Forelimb muscle (tissue), 1 donor: ENCODE measurements around the gene ARMC8. TPM values are rescaled to one million over a fixed set of nuclear protein-coding genes. Genes with fewer than 3 reads are reported as not detected.

Experiments used
- DNase-seq: peaks from one replicate; pipeline ENCODE4 v3.0.0-alpha.2; 2013; ENCODE audit warnings: low read depth
- polyA plus RNA-seq: library from polyadenylated mRNA; unstranded; fragments of 120-200 nt; gene quantifications from one replicate; pipeline ENCODE4 v1.2.1, GENCODE V29; 2013; ENCODE audit not compliant: insufficient read length

Gene ARMC8
- polyA plus RNA-seq, 1 donor, result 43.7 TPM

DNA sequence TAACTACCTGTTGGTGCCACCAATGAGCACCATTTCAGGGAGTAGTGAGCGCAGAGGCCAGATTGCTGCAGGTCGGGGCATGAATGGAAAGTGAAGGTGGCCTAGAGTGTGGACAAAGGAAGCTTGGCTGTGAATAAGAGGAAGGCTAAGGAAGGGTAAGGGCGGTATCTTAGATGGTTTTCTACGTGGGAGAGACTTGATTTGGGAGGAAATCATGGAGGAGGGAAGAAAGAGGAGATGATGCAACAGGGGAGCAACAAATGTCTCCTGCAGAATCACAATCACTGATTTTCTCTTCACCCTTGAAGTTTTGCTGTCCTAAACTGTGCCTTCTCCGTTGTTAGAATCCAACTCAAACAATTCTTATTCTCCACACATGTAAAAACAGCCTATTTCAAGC, 120.8 kb downstream of the ARMC8 start:
- no peak for DNase-seq

DNA sequence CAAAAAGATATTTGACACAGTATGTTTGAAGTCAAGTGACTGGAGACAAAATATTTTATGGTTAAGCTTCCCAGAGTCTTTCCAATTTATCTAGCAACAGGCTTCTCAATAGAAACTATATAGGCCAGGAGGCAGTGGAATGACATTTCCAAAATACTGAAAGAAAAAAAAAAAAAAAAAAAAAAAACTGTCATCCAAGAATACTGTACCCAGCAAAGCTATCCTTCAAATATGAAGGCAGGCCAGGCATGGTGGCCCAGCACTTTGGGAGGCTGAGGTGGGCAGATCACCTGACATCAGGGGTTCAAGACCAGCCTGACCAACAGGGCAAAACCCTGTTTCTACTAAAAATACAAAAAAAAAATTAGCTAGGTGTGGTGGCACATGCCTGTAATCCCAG, 121.7 kb downstream of the ARMC8 start:
- no peak for DNase-seq

DNA sequence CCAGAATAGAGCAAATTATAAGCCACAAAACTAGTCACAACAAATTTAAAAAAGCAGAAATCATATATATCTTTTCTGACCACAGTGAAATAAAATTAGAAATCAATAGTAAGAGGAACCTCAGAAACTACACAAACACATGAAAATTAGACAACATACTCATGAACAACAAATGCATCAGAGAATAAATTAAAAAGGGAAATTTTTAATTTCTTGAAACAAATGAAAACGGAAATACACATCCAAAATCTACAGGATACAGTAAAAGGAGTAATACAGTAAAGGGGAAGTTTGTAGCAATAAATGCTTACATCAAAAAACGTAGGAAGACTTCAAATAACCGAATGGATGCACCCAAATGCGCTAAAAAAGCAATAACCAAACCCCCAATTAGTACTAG, 123.4 kb downstream of the ARMC8 start:
- no peak for DNase-seq

DNA sequence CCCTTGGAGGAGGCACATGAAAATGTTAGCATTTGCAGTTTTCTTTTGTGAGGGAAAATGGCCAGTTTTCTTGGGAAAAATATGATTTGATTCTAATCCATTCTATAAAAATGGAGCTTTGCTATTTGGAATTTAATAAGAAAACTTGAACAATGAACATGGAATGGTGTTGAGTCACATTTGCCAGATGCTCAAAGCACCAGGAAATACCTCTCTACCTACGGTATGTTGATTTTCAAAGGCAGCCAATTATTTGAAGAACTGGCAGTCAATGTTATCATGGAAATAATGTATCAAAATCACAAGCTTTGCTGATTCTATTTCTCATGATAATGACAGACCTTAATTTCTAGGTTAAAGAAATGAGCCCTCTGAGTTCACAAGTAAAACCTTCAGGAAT, 127.7 kb downstream of the ARMC8 start:
- DNase-seq, result no peak

DNA sequence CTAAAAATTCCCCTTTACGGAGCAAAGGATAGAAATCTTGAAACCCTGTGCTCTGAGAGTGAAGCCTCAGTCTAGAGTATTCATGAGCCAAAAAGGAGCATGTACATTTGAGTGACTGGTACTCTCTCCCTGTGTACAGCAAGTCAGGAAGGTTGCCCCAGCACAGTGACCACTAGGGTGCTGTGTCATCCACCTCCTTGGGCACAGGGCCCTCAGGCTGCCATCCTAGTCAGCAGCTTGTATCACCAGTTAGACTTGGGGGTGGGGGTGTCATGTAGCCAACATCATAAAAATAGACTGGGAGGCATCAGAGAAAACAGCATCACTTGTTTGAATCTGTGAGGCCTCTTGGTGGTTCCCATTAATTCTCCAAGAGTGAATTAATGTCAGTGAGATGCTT, 130.6 kb downstream of the ARMC8 start:
- no peak for DNase-seq

DNA sequence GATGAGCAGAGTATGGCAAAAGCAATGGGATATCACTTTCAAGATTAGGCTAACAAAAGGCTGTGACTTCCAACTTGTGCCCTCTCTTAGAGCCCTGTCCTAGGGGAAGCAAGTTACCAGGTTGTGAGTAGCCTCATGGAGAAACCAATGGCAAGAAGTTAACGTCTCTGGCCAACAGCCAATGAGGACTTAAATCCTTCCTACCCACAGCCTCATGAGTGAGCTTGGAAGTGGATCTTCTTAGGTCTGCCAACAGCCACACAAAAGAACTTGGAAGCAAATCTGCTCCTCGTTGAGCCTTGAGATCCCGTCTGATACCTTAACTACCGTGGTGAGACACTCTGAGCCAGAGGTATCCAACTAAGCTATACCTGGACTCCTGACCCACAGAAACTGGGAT, 136.9 kb downstream of the ARMC8 start:
- DNase-seq, result no peak

DNA sequence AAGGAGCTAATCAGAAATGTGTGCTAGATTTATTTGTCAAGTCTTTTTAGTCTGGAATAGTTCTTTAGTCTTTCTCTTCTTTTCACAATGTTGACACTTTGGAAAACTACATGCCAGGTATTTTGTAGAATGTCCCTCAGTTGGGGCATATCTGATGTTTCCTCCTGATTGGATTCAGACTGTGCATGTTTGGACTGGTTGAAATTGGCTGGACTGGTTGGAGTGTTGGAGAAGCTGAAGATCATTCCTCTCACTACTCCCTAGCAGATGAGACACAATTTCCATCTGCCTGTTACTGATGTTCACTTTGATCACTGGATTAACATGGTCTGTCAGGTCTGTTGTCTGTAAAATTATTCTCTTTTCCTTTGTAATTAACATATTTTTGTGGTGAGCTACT, 138.9 kb downstream of the ARMC8 start:
- no peak for DNase-seq

DNA sequence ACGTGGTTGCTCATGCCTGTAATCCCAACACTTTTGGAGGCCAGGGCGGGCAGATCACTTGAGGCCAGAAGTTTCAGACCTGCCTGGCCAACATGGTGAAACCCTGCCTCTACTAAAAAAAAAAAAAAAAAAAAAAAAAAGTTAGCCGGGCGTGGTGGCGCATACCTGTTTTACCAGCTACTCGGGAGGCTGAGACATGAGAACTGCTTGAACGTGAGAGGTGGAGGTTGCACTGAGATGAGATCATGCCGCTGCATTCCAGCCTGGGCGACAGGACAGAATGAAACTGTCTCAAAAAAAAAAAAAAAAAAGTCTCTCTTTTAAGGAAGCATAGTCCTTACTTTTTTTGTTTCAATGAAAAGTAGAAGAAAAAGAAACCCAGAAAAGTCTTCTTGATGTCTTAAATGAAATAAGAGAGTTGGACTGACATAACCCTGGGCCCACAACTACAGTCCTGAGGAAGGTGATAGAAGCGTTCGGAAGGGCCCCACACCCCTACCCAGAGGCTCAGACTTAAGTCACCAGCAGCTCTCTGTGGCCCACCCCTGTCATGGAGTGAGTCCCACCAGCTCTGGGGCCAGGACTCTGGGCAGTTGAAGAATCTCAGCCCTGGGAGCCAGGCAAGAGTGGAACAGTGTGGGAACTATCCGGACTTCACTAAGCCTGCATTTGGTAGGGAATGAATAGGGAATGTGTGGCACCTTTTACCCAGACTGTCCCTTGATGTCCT, 139.9 kb downstream of the ARMC8 start:
- no peak for DNase-seq

DNA sequence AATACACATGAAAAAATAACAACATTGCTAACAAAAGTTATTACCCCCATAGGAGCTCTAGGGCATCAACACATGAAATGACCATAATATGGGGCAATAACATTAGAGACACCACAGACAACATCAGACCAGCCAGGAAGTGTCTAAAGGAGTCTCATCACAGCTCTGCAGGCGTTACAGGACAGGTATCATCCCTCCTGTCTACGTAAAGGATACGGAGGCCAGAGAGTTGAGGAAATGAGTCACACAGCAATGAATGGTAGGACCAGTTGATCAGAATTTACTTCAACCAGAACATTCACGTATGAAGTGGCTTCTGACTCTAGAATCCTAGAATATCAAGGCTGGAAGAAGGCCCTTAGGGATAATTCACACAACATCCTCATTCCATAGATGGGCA, 140.7 kb downstream of the ARMC8 start:
- DNase-seq, result no peak

DNA sequence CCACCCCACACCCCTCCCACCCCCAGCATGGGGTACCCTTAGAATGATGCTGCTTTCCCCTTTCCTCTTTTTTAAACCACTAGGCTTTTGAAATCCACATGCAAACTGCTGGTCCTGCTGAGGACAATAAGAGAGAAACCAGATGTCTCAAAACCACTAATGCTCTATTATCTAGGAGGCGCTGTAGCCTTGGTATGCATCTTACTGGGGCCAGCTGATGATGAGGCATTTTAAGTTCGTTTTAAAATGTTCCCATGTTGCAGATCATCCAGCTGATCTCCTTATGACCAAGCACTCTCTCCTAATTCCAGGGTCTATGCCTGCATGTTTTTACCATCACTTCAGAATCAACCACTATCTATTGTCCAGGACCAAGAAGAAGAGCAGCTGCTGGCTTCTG, 141.2 kb downstream of the ARMC8 start:
- no peak for DNase-seq

DNA sequence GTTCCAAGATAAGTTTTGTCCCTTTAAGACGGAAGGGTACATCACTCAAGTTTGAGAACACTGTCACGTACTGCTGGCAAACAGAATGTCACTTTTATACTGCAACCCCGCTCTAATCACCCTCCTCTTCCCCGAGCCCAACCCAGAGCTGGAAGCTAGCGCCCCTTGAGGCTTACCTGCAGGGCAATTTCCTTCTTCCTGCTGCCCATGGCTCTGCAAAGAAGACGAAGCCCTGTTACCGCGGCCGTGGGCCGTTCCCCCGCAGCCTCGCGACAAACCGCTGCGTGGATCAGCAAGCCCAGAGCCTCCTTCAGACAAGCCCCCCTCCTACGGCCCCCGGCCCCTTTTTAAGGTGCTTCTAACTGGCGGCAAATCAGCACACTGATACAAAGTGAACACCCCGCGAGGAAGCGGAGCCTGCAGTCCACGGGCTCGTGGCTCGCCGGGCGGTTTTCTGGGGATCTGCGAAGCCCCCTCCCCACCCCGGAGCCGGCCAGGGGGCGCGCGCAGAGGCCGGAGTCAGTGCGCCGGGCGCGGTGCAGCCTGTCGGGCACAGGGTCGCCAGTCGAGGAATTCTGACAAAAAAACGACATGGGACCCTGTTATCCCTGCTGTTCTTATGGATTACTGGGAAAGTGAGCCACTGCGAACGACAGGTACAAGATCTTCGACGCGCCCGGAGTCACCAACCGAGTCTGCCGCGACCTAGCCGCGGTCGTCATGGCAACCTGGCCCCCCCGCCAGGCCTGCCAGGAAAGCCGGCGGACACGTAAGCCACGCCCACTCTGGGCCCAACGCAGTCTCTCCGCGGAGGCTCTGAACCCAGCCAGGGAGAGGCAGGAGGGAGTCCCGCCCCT, 142.3 kb downstream of the ARMC8 start, which contains the start of gene NME9:
Gene NME9 (minus strand): TSS at position 725 of the 857 bp plus-strand sequence. CDS start 516 bp downstream, at position 209.
- DNase-seq, result no peak

DNA sequence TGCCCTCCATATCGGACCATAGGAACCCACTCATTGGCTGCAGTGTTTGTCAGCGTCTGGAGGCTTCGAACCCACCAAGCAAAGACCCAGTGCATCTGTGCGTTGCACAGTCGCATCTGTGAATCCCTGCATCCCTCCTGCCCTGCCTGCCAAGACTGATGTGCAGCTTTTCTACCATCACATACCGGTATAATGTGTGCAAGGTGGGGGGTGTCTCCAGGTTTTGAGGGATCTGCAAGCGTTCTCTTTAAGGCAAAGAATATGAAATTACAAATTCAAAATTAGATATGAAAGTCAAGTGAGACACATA, 142.8 kb downstream of the ARMC8 start:
- DNase-seq, result no peak

DNA sequence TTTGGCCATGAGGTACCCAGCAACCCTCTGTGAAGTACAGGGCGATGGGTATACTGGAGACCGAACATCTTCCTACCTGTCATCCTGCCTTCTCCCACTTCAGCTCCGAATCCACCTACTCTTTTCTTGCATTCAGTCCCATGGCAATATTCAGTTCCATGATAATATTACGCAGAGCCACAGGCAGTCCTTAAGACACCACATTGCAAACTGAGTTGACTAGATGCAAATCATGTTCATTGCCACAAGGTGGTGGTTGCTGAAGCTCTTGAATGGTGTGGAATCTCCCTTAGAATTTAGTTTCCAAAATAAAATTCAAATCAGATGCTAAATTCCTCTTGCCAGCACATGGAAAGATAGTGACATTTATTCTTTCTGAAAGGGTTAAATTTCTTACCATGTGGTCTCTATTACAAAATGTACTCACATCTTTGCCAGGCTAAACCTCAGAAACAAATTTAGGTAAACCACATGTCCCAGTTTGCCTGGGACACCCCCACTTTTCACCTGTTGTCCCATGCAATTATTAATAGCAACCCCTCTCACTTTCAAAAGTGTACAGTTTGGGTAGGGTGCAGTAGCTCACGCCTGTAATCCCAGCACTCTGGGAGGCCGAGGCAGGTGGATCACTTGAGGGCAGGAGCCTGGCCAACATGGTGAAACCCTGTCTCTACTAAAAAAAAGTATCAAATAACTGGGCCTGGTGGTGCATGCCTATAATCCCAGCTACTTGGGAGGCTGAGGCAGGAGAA, 144.2 kb downstream of the ARMC8 start:
- no peak for DNase-seq

DNA sequence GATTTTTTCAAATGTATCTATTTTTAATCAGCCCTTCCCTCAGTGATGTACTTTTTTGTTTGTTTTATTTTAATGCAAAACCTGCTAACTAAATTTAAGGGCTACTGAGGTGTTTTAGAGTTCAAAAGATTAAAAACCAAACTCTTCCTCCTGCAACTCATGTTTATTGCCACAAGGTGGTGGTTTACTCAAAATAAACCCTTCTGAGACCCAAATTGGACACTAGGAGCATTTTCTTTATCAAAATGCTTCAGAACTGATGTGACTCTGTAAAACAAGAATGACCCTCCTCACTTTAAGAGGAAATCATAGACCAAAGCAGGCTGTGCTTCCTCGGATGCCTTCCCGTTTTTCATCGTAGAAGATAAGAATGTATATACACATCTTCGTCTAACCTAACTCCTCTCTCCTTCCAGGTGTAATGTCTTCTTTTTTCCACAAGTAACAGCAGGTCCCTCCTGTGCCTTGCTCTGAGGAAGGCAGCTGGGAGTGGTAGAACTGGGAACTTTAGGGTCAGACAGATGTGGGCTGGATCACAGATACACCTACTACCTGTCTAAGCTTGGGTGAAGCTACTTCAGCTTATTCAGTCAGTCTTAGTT, 145.5 kb downstream of the ARMC8 start:
- DNase-seq, result no peak

DNA sequence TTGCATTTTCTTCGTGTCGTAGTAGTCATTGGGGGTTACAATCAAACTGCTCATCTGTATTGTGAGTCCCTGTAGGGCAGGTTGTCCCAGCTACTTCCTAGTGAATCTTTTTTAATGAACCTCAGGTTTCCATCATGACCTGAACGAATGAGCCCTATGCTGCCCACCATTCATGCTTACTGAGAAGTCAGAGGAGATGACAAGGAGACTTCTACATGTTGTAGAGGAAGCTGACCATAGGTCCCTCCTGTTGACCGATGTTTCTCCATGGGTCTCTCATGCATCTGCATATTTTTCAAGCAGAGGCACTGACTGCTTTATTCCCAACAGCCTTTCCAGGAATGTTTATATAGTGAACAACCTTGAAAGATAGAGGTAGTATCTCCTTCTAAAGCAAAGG, 147.5 kb downstream of the ARMC8 start:
- no peak for DNase-seq

DNA sequence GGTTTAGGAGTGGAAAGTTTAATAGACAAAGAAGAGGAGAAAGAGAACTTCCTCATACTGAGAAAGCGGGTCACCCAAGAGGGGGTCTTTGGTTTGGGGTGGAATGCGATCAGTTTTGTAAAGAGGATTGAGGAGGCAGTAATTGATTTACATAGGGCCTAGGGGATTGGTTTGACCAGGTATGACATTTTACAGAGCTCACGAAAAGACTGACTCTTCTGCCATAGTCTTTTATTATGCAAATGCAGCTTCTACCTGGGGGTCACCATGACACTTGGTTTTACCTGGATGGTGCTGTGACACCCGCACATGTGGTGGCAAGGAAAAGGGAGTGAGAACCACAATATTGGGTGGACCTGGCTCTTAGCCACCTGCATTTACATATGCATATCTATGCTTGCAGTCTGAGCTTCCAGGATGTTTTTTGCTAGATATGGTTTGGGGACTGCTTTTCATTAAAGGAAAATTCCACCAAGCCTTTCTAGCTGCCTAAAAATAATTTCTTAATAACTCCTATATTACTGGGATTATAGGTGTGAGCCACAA, 149.4 kb downstream of the ARMC8 start:
- no peak for DNase-seq

DNA sequence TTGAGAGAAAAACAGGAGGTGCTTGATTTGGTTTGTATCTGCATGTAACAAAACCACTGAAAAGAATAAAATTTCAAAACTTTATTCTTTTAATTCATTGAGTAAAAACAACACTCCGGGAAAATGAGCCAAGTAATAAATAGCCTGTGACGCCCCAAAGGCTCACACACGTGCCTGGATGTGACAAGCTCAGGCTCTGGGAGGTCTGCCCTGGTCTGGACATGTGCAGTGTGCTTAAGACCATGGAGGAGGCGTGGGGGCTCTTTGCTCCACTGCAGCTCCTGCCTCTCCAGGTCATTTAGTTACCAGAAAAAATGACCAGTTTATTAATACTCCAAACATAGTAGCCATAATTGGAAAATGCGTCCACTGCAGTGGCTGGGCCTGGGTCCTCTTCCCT, 151.1 kb downstream of the ARMC8 start:
- no peak for DNase-seq

DNA sequence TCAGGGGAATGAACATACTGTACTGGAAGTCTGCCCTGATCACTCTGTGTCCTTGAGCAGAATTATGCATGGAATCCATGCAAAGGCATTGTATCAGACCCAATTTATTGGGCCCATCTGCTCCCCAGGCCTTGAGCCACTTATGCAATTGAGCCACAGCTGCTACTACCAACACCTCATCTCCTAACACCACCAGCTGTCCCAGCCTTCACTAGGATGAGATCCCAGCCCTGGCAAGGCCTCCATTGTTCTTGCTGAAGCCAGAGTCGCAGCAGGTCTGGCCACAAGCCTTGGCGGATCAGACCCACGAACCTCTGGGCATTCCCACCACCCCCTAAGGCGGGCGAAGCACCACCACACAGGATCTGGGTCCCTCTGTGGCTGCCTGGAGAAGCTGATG, 151.7 kb downstream of the ARMC8 start:
- DNase-seq, result no peak

DNA sequence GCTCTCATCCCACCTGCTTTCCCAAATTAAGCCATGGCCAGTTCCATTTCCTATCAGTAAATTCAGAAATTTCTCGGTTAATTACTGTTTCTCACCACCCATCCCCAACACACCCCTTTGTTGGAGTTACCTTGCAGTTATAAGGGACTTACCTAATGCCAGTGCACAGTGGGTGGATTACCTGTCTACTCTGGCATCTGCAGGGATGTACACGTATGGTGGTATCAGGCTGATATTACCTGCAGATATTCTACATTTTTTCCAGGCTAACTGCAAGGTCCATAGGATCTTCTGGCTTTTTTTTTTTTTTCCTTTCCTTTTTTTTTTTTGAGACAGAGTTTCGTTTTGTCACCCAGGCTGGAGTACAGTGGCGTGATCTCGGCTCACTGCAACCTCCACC, 153.4 kb downstream of the ARMC8 start:
- no peak for DNase-seq

DNA sequence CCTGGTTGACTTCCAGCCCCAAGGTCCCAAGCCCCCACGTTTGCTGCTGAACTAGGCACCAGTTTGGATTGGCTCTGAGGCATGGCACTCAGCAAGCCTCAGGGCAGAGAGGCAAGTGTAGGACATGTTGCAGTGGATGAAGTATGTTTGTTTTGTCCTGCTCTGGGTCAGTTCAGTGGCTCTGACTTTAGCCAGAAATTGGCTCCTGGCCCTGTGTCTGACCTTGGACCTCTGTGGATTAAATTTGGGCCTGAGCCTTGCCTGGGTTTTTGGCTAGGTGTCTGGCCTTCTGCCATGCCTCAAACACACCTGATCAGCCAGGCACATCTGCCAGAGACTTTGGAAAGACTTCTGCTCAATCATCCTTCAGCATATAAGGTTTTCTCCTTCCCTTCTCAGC, 157.7 kb downstream of the ARMC8 start:
- no peak for DNase-seq
